OCI-LY1 (cell line): Measurements from ENCODE around the gene LARP4B.

Source experiments
- EZH2 ChIP-seq: fragments of 200-600 bp; sonication (generic), shearing (Covaris generic); IDR thresholded peaks from 2 replicates; pipeline ENCODE4 v1.8.0; 2017; ENCODE audit warnings: borderline replicate concordance, mixed run types, mild to moderate bottlenecking, antibody characterized with exemption, low read length, moderate library complexity, mixed read lengths
- TF ChIP-seq, protein P1 (sequence below): fragments of 200-600 bp; sonication (generic), shearing (Covaris generic); IDR thresholded peaks from 2 replicates; pipeline ENCODE4 v1.5.1; 2017; ENCODE audit warnings: mild to moderate bottlenecking, antibody characterized with exemption, low read length, moderate library complexity, mixed read lengths

DNA sequence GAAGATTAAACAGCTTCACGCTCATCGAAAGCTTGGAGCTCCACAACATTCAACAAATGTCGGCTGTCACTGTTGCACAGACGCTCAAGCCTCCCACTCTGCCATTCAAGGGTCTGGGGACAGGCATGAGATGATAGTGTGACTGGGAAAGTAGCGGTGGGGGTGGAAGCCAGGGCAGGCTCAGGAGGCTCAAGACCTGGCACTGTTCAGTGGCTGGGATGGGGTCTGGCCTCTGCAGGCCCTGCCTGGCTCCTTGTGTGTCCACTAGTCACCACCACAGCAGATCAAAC is 43.2 kb upstream of the LARP4B start:
- TF ChIP-seq, protein P1, sequence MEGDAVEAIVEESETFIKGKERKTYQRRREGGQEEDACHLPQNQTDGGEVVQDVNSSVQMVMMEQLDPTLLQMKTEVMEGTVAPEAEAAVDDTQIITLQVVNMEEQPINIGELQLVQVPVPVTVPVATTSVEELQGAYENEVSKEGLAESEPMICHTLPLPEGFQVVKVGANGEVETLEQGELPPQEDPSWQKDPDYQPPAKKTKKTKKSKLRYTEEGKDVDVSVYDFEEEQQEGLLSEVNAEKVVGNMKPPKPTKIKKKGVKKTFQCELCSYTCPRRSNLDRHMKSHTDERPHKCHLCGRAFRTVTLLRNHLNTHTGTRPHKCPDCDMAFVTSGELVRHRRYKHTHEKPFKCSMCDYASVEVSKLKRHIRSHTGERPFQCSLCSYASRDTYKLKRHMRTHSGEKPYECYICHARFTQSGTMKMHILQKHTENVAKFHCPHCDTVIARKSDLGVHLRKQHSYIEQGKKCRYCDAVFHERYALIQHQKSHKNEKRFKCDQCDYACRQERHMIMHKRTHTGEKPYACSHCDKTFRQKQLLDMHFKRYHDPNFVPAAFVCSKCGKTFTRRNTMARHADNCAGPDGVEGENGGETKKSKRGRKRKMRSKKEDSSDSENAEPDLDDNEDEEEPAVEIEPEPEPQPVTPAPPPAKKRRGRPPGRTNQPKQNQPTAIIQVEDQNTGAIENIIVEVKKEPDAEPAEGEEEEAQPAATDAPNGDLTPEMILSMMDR: no peak
- TF ChIP-seq EZH2: no peak
